Stimulated activated CD8-positive, alpha-beta memory T cell treated with anti-CD3 and anti-CD28 coated beads, Interleukin-12 subunit alpha, Interleukin-12 subunit beta, amount 100 ng/mL, for 4 hours (primary cell): Measurements from ENCODE around the gene MBD3L1.

Experiments
- DNase-seq: peaks from one replicate; pipeline ENCODE4 v3.0.0-alpha.2; 2020; ENCODE audit warnings: low read depth

The MBD3L1 gene

DNA sequence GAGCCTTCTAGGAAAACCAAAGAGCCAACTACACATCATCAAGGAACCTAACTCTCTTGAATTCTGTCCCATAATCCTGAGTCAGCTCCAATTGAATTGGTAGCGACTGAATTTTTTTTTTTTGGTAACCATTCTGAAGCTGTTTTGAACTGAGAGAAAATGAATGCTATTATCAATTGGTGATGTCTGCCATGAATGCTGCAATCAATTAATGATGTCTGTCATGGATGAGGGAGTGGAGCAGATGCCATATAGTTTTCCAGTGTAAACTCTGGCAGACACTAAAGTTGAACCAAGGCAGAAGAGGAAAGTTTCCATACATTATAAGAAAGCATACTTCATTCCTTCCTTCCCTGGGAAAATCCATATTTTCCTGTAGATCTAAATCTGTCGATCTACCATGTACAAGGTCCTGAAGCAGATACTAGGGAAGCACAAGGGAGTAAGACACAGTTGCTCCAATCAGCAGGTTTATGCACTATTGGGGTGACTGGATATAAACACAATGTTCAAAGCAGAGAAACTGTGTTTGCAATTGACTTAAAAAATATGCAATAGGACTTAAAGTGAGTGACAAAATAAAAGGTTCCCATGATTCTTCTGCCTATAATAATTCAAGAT lies 48.8 kb downstream of the MBD3L1 start:
- DNase-seq: no peak

DNA sequence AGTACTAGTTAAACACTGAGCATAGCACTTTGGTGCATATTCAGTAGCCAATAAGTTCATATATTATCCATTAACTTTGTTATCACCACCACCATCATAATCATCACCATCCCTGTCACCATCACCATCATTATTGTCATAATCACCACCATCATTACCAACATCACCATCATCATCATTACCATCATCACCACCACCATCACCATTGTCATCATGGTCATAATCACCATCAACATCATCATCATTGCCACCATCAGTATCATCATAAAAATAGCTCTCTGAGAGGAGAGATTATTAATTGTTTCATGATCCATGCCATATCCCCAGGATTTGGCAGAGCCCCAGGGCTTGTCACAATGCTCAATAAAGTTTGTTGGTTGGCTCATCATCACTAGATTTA lies 49.3 kb downstream of the MBD3L1 start:
- DNase-seq: no peak

DNA sequence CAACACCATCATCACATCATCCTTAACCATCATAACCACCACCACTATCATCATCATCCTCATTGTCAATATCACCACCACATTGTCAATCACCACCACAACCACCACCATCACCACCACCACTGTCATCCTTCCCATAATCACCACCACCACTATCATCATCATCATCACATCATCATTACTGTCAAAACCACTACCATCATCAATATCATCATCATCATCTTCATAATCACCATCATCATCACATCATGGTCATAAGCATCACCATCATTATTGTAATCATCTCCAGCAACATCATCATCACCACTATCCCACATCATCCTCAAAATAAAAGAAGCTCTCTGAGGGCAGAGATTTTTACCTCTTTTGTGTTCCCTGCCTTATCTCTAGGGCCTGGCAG lies 52.2 kb downstream of the MBD3L1 start:
- no peak for DNase-seq

DNA sequence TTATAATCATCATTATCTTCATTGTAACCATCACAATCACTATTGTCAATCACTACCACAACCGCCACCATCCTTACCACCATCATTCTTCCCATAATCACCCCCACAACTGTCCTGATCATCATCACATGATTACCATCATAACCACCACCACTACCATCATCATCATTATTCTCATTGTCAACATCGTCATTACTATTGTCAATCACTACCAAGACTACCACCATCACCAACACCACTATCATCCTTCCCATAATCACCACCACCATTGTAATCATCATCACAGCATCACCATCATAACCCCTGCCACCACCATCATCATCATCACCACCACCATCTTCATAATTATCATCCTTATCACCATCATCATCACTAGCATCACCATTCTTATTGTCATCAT lies 55.2 kb downstream of the MBD3L1 start:
- no peak for DNase-seq

DNA sequence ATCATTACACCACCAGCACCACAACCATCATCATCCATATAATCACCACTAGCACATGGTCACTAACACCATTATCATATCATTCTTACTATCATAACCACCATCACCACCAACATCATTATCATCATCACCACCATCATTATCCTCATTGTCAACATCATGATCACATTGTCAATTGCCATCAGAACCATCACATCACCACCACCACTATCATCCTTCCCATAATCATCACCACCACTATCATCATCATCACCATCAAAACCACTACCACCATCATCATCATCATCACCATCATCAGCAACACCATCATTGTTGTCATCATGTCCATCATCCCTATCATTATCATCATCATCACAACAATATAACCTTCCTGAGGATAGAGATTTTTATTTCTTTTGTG lies 58.1 kb downstream of the MBD3L1 start:
- no peak for DNase-seq
